ENCODE data around the gene GLS. TPM values are rescaled to one million over a fixed set of nuclear protein-coding genes. Genes with fewer than 3 reads are reported as not detected.

Gene GLS
- total and polyA plus RNA-seq, 9 of the 15 experiments (the other 6 are each of a cell fraction or from before 2014, with no cell fraction given): 13.7 to 77.5 (median 48.2) TPM

- Histone ChIP-seq H4K20me1 (replicated peaks; ENCODE audit: control insufficient read depth, insufficient read depth, low read length) (no peaks in the 10 kb centered on the region), H3K9ac (ENCODE audit: insufficient read depth in 1 of 2, low read depth in 2 of 2, low read length in 2 of 2) (no peak overlapping the region), H2AFZ (ENCODE audit: low read depth, low read length) (no peak overlapping the region), H3K4me1 (replicated peaks in 1 of 2; ENCODE audit: control insufficient read depth in 2 of 2, insufficient read depth in 2 of 2, low read length in 2 of 2) (no peaks in the 10 kb centered on the region), H3K9me1 (ENCODE audit: control insufficient read depth, insufficient read depth, low read length) (no peaks in the 10 kb centered on the region), H3K9me3 (replicated peaks; ENCODE audit: control insufficient read depth, insufficient read depth, low read depth, low read length) (no peaks in the 10 kb centered on the region), H3K27me3 (ENCODE audit: control insufficient read depth in 2 of 2, insufficient read depth in 2 of 2, low read length in 2 of 2) (no peaks in the 10 kb centered on the region), H3K4me2 (ENCODE audit: insufficient read depth, low read length) (no peak overlapping the region), H3K36me3 (ENCODE audit: control insufficient read depth, insufficient read depth, low read length) (peaks cover 88% of the 10 kb centered on the region; the same call in 2 of the 3 replicates), H3K27ac (ENCODE audit: extremely low read depth, low read depth, low read length) (no peak overlapping the region), H3K79me2 (ENCODE audit: control insufficient read depth, insufficient read depth, low read length) (no peaks in the 10 kb centered on the region), H3K4me3 (no peak overlapping the region)
- 85% methylated on average over 6 of the region's 6 CpGs for WGBS (ENCODE audit: insufficient coverage, low coverage, missing lambda C conversion rate)
- FAIRE-seq: no peak
- ChIA-PET POLR2A (no interaction called here), CTCF (ENCODE audit: low intra/inter-chr PET ratio) (no interaction called here)
- in situ Hi-C loops (cut with MboI): no loop called here
- no peak for DNase-seq (ENCODE audit: extremely low read depth in 1 of 4, low spot score in 3 of 4)
- no peak for TF ChIP-seq SMARCE1 (IDR thresholded peaks at IDR 0.05)
- TF ChIP-seq MCM5 (IDR thresholded peaks at IDR 0.05; ENCODE audit: low read depth): no peak
- TF ChIP-seq, protein P1, sequence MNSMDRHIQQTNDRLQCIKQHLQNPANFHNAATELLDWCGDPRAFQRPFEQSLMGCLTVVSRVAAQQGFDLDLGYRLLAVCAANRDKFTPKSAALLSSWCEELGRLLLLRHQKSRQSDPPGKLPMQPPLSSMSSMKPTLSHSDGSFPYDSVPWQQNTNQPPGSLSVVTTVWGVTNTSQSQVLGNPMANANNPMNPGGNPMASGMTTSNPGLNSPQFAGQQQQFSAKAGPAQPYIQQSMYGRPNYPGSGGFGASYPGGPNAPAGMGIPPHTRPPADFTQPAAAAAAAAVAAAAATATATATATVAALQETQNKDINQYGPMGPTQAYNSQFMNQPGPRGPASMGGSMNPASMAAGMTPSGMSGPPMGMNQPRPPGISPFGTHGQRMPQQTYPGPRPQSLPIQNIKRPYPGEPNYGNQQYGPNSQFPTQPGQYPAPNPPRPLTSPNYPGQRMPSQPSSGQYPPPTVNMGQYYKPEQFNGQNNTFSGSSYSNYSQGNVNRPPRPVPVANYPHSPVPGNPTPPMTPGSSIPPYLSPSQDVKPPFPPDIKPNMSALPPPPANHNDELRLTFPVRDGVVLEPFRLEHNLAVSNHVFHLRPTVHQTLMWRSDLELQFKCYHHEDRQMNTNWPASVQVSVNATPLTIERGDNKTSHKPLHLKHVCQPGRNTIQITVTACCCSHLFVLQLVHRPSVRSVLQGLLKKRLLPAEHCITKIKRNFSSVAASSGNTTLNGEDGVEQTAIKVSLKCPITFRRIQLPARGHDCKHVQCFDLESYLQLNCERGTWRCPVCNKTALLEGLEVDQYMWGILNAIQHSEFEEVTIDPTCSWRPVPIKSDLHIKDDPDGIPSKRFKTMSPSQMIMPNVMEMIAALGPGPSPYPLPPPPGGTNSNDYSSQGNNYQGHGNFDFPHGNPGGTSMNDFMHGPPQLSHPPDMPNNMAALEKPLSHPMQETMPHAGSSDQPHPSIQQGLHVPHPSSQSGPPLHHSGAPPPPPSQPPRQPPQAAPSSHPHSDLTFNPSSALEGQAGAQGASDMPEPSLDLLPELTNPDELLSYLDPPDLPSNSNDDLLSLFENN (IDR thresholded peaks at IDR 0.05; ENCODE audit: low read depth in 2 of 2, low read length in 2 of 2): no peak
- TF ChIP-seq CCAR2 (IDR thresholded peaks at IDR 0.05; ENCODE audit: low read depth, low read length): no peak
- TF ChIP-seq CTCFL (IDR thresholded peaks at IDR 0.05; ENCODE audit: borderline replicate concordance, insufficient read depth, low read depth, low read length, poor library complexity, severe bottlenecking): no peak
- TF ChIP-seq, protein P2, sequence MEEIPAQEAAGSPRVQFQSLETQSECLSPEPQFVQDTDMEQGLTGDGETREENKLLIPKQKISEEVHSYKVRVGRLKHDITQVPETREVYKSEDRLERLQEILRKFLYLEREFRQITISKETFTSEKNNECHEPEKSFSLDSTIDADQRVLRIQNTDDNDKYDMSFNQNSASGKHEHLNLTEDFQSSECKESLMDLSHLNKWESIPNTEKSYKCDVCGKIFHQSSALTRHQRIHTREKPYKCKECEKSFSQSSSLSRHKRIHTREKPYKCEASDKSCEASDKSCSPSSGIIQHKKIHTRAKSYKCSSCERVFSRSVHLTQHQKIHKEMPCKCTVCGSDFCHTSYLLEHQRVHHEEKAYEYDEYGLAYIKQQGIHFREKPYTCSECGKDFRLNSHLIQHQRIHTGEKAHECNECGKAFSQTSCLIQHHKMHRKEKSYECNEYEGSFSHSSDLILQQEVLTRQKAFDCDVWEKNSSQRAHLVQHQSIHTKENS (CRISPR knock-in tag; IDR thresholded peaks at IDR 0.05): no peak
- no peak for TF ChIP-seq SRSF7 (optimal IDR thresholded peaks at IDR 0.05; ENCODE audit: low read depth, low read length)
- TF ChIP-seq FOXA3 (CRISPR knock-in tag; conservative IDR thresholded peaks at IDR 0.05 in 1 of 2, IDR thresholded peaks at IDR 0.05 in 1 of 2): no peak
- TF ChIP-seq ZZZ3 (IDR thresholded peaks at IDR 0.05): no peak
- BruUV-seq (replicated peaks): no TSS peak
- intact Hi-C loops (cut with micrococcal nuclease): no loop called here
- no peak for ATAC-seq
These were observed 109.5 kb downstream of the GLS start for GRCh38 chr2:190990132-190990531.

All from K562 (cell line).